HUES48 (cell line): Measurements from ENCODE around the gene GPA33.

Experiments used
- H3K27ac ChIP-seq: one replicate; pipeline ENCODE4 v1.7.0; 2013; ENCODE audit warnings: low read depth, low read length, inconsistent platforms
- H3K27me3 ChIP-seq: 2 replicates; pipeline ENCODE4 v1.6.1; 2013; ENCODE audit warnings: mild to moderate bottlenecking, low read length; ENCODE audit not compliant: control insufficient read depth, insufficient read depth
- H3K36me3 ChIP-seq: 2 replicates; pipeline ENCODE4 v1.6.1; 2013; ENCODE audit warnings: low read length; ENCODE audit not compliant: control insufficient read depth, insufficient read depth
- H3K4me1 ChIP-seq: 2 replicates; pipeline ENCODE4 v1.6.1; 2013; ENCODE audit warnings: mild to moderate bottlenecking, low read length; ENCODE audit not compliant: control insufficient read depth, insufficient read depth
- H3K4me3 ChIP-seq: 2 replicates; pipeline ENCODE4 v1.5.1; 2013; ENCODE audit warnings: mild to moderate bottlenecking, low read depth, low read length
- H3K9ac ChIP-seq: 2 replicates; pipeline ENCODE4 v1.6.1; 2013; ENCODE audit warnings: mild to moderate bottlenecking, low read depth, low read length, moderate library complexity
- H3K9me3 ChIP-seq: 2 replicates; pipeline ENCODE4 v1.6.1; 2013; ENCODE audit warnings: low read length; ENCODE audit not compliant: control insufficient read depth, insufficient read depth

The GPA33 gene

GRCh38 chr1:167013108-167013929 lies 76.9 kb downstream of the GPA33 start:
- peaks cover 8% of the 10 kb centered on the region for H3K4me1 ChIP-seq
- H3K9me3 ChIP-seq, result no peaks in the 10 kb centered on the region
- H3K27me3 ChIP-seq, result no peaks in the 10 kb centered on the region; the same call in 1 of the 2 replicates
- no peak overlapping the region for H3K27ac ChIP-seq
- H3K9ac ChIP-seq, result no peak overlapping the region
- H3K36me3 ChIP-seq, result no peaks in the 10 kb centered on the region
- H3K4me3 ChIP-seq, result no peak overlapping the region; the same call in 1 of the 2 replicates

GRCh38 chr1:167012570-167012969 lies 77.6 kb downstream of the GPA33 start:
- Histone ChIP-seq H3K36me3 (no peaks in the 10 kb centered on the region), H3K9ac (no peak overlapping the region), H3K27ac (no peak overlapping the region), H3K4me3 (no peak overlapping the region), H3K9me3 (no peaks in the 10 kb centered on the region), H3K4me1 (peaks cover 8% of the 10 kb centered on the region), H3K27me3 (no peaks in the 10 kb centered on the region; the same call in 1 of the 2 replicates)

- Histone ChIP-seq H3K4me1 (peaks cover 8% of the 10 kb centered on the region), H3K9ac (no peak overlapping the region), H3K9me3 (no peaks in the 10 kb centered on the region), H3K4me3 (no peak overlapping the region), H3K27ac (no peak overlapping the region), H3K36me3 (no peaks in the 10 kb centered on the region), H3K27me3 (no peaks in the 10 kb centered on the region; the same call in 1 of the 2 replicates)
Observed at GRCh38 chr1:167011560-167012191, 78.5 kb downstream of the GPA33 start.

GRCh38 chr1:167003711-167004110 lies 86.5 kb downstream of the GPA33 start:
- H3K27ac ChIP-seq, result no peak overlapping the region
- no peak overlapping the region for H3K9ac ChIP-seq
- H3K4me3 ChIP-seq, result no peak overlapping the region
- no peaks in the 10 kb centered on the region for H3K4me1 ChIP-seq
- no peaks in the 10 kb centered on the region for H3K36me3 ChIP-seq
- no peaks in the 10 kb centered on the region for H3K27me3 ChIP-seq
- H3K9me3 ChIP-seq, result no peaks in the 10 kb centered on the region
